Cardiac muscle cell (in vitro differentiated cells and primary cell): Measurements from ENCODE around the gene ODAD3. TPM values are rescaled to one million over a fixed set of nuclear protein-coding genes. Genes with fewer than 3 reads are reported as not detected.
"Not testable (repeated sequence)": the region's sequence is repeated elsewhere in the genome, so short reads cannot be mapped to it uniquely, and the experiment has no call there.

Source experiments
- DNase-seq, 2 donors: peaks; one replicate each; pipeline versions ENCODE4 v3.0.0 to v3.0.0-alpha.2; 2010 to 2017; ENCODE audit warnings: low read depth in 1 of 2, low spot score in 1 of 2
- H3K27ac ChIP-seq: fragments of 200-600 bp; sonication (generic); 2 replicates; pipeline ENCODE4 v1.5.1; 2016
- H3K27me3 ChIP-seq: fragments of 200-600 bp; sonication (generic); 2 replicates; pipeline ENCODE4 v1.6.0; 2016; ENCODE audit warnings: control low read depth
- H3K36me3 ChIP-seq: fragments of 200-600 bp; sonication (generic); 2 replicates; pipeline ENCODE4 v1.5.1; 2016; ENCODE audit warnings: control low read depth
- H3K4me1 ChIP-seq: fragments of 200-600 bp; sonication (generic); 2 replicates; pipeline ENCODE4 v1.8.1; 2017; ENCODE audit warnings: low read depth, mild to moderate bottlenecking, mixed run types
- H3K4me3 ChIP-seq: fragments of 200-600 bp; sonication (generic); 2 replicates; pipeline ENCODE4 v1.5.1; 2016; ENCODE audit warnings: mild to moderate bottlenecking
- H3K9me3 ChIP-seq: fragments of 200-600 bp; sonication (generic); 2 replicates; pipeline ENCODE4 v1.5.1; 2017; ENCODE audit warnings: low read depth, mild to moderate bottlenecking, control low read depth
- polyA plus RNA-seq: library from polyadenylated mRNA; unstranded; fragments of >200 nt; fragmentation: Nextera tagmentation; extraction: Ambion mirVana; gene quantifications from 2 replicates; pipeline ENCODE4 v1.2.1, GENCODE V29; 2016
- total RNA-seq: library from RNA; depleted of rRNA; stranded (reverse); fragments of >200 nt; gene quantifications from 2 replicates; pipeline ENCODE4 v1.2.3, GENCODE V29; 2016
- TF ChIP-seq, protein P1 (sequence below): IDR thresholded peaks from 2 replicates; pipeline ENCODE4 v1.5.1; 2012; ENCODE audit warnings: low read depth, mild to moderate bottlenecking, low read length

The ODAD3 gene
- total and polyA plus RNA-seq, 2 experiments from 2014 or later = 3.8 to 5.1 TPM

DNA sequence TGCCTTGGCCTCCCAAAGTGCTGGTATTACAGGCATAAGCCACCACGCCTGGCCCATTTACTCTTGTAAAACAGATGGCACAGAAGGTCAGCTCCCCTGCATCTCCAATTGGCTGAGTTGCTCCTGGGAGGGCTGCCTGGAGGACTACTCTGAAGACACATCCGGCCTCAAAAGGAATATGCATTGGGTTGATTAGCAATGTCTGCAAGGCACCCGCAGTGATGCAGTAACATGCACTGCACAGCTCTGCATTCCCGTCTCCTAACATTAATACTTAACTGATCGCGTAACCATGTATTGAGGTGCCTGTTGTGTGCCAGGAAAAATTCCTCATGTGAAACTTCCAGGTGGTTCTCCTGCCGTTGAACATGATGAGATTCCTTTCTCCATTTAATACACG, 40.9 kb upstream of the ODAD3 start:
- Histone ChIP-seq H3K4me3 (no peak overlapping the region), H3K27me3 (peaks cover 31% of the 10 kb centered on the region), H3K36me3 (no peaks in the 10 kb centered on the region), H3K4me1 (no peaks in the 10 kb centered on the region), H3K9me3 (no peaks in the 10 kb centered on the region), H3K27ac (no peak overlapping the region)
- no peak for DNase-seq
- TF ChIP-seq, protein P1, sequence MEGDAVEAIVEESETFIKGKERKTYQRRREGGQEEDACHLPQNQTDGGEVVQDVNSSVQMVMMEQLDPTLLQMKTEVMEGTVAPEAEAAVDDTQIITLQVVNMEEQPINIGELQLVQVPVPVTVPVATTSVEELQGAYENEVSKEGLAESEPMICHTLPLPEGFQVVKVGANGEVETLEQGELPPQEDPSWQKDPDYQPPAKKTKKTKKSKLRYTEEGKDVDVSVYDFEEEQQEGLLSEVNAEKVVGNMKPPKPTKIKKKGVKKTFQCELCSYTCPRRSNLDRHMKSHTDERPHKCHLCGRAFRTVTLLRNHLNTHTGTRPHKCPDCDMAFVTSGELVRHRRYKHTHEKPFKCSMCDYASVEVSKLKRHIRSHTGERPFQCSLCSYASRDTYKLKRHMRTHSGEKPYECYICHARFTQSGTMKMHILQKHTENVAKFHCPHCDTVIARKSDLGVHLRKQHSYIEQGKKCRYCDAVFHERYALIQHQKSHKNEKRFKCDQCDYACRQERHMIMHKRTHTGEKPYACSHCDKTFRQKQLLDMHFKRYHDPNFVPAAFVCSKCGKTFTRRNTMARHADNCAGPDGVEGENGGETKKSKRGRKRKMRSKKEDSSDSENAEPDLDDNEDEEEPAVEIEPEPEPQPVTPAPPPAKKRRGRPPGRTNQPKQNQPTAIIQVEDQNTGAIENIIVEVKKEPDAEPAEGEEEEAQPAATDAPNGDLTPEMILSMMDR = no peak

DNA sequence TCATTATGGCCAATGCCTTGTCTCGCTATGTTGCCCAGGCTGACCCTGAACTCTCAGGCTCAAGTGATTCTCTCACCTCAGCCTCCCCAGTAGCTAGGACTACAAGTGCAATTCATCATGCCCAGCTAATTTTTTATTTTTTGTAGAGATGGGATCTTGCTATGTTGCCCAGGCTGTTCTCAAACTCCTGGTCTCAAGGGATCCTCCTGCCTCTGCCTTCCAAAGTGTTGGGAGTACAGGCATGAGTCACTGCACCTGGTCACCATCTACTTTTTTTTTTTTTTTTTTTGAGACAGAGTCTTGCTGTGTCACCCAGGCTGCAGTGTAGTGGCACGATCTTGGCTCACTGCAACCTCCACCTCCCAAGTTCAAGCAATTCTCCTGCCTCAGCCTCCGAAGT, 40.4 kb upstream of the ODAD3 start:
- peaks cover 26% of the 10 kb centered on the region for H3K27me3 ChIP-seq
- DNase-seq, H3K36me3 ChIP-seq, H3K4me1 ChIP-seq, H3K4me3 ChIP-seq, H3K27ac ChIP-seq, H3K9me3 ChIP-seq: not testable (repeated sequence)

DNA sequence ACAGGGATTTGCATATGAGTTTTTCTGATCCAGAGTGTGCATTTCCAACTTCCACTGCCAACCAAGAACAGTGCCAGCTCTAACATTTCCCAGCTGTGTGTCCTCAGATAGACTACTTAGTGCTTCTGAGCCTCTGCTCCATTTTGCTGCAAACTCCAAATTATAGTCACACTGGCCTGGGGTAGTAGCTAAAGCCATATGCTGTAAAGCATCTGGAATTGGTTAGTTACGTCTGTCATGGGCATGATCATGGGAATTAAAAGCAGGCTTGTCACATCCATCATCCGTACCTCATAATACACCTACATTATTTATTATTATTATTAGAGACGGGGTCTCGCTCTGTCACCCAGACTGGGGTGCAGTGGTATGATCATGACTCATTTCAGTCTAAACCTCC, 38.8 kb upstream of the ODAD3 start:
- no peak overlapping the region for H3K4me3 ChIP-seq
- no peaks in the 10 kb centered on the region for H3K36me3 ChIP-seq
- no peaks in the 10 kb centered on the region for H3K9me3 ChIP-seq
- DNase-seq = no peak
- TF ChIP-seq, protein P1 = no peak
- no peak overlapping the region for H3K27ac ChIP-seq
- H3K27me3 ChIP-seq = peaks cover 9% of the 10 kb centered on the region
- H3K4me1 ChIP-seq = no peaks in the 10 kb centered on the region

DNA sequence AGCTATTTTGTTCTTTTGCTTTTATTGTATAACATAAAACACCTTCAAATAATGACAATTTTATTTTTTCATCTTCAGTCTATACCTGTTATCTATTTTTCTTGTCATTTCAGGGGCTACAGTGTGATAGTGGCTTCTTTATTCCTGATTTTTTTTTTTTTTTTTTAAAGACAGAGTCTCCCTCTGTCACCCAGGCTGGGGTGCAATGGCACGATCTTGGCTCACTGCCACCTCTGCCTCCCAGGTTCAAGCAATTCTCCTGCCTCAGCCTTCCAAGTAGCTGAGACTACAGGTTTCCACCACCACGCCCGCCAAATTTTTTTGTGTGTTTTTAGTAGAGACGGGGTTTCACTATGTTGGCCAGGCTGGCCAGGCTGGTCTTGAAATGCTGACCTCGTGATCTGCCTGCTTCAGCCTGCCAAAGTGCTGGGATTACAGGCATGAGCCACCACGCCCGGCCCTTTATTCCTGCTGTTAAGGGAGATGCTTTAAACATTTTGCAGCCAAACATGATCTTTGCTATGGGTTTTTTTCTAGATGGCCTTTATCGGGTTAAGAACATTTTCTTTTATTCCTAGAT, 33.4 kb upstream of the ODAD3 start:
- not testable (repeated sequence) for H3K9me3 ChIP-seq, H3K27me3 ChIP-seq, H3K4me1 ChIP-seq, H3K27ac ChIP-seq, DNase-seq, H3K36me3 ChIP-seq, H3K4me3 ChIP-seq

DNA sequence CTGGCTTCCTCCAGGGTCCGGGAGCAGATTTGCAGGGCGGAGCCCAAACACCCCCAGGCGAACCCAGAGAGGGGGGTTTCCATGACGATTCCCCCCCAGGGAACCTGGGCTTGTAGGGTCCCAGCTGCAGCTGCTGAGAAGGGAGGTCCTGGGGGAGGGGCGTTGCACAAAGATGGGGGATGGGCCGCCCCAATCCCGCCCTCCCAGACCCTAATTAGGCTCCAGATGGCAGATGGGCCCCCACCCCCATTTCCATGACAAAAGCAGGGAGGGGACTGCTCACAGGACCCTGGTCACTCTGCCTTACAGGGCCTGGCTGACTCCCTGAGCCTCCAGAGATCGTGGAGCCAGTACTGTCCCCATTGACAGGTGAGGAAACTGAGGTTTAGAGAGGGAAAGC, 30.7 kb upstream of the ODAD3 start:
- Histone ChIP-seq H3K27ac (no peak overlapping the region), H3K36me3 (no peaks in the 10 kb centered on the region), H3K9me3 (no peaks in the 10 kb centered on the region), H3K4me3 (no peak overlapping the region), H3K27me3 (no peaks in the 10 kb centered on the region), H3K4me1 (no peaks in the 10 kb centered on the region)
- TF ChIP-seq, protein P1 = no peak
- DNase-seq = no peak

DNA sequence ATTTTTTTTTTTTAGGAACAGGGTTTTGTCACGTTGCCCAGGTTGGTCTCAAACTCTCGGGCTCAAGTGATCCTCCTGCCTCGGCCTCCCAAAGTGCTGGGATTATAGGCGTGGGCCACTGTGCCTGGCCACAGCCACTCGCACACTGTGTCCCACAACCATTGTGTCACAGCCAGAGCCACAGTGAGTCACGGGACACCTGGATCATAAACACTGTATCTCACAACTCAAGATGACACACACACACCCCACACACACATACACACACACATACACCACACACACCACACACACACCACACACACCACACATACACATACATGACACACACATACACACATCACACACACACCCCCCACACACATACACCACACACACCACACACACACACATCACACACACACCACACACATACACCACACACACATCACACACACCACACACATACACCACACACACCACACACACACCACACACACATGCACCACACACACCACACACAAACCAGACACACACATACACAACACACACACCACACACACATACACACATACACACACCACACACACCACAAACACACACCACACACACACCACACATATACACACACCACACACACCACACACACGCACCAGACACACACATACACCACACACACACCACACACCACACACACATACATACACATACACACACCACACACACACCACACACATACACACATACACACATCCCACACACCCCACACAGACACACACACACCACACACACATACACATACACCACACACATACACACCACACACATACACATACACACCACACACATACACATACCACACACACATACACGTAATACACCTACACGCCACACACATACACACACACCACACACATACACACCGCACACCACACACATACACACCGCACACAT, 29.7 kb upstream of the ODAD3 start:
- TF ChIP-seq, protein P1 = no peak
- H3K9me3 ChIP-seq = no peaks in the 10 kb centered on the region
- no peaks in the 10 kb centered on the region for H3K27me3 ChIP-seq
- no peak overlapping the region for H3K27ac ChIP-seq
- no peaks in the 10 kb centered on the region for H3K36me3 ChIP-seq
- DNase-seq = no peak
- no peak overlapping the region for H3K4me3 ChIP-seq
- no peaks in the 10 kb centered on the region for H3K4me1 ChIP-seq
